ENCODE results near the gene ARVCF.

Gene ARVCF

GRCh38 chr22:19958083-19959042 is 58.3 kb downstream of the ARVCF start:
- Mint-ChIP-seq H3K4me1 (ENCODE audit: low read depth) (peaks cover 9% of the 10 kb centered on the region), H3K27ac (no peak overlapping the region), H3K36me3 (ENCODE audit: low read depth) (no peaks in the 10 kb centered on the region), H3K9me3 (no peaks in the 10 kb centered on the region), H3K4me3 (no peak overlapping the region), H3K27me3 (ENCODE audit: low read depth) (no peaks in the 10 kb centered on the region)

GRCh38 chr22:19957445-19957844 is 59.2 kb downstream of the ARVCF start:
- H3K27me3 Mint-ChIP-seq (ENCODE audit: low read depth) = no peaks in the 10 kb centered on the region
- no peaks in the 10 kb centered on the region for H3K9me3 Mint-ChIP-seq
- H3K36me3 Mint-ChIP-seq (ENCODE audit: low read depth) = no peaks in the 10 kb centered on the region
- no peak overlapping the region for H3K27ac Mint-ChIP-seq
- H3K4me3 Mint-ChIP-seq = no peak overlapping the region
- H3K4me1 Mint-ChIP-seq (ENCODE audit: low read depth) = peaks cover 9% of the 10 kb centered on the region

DNA sequence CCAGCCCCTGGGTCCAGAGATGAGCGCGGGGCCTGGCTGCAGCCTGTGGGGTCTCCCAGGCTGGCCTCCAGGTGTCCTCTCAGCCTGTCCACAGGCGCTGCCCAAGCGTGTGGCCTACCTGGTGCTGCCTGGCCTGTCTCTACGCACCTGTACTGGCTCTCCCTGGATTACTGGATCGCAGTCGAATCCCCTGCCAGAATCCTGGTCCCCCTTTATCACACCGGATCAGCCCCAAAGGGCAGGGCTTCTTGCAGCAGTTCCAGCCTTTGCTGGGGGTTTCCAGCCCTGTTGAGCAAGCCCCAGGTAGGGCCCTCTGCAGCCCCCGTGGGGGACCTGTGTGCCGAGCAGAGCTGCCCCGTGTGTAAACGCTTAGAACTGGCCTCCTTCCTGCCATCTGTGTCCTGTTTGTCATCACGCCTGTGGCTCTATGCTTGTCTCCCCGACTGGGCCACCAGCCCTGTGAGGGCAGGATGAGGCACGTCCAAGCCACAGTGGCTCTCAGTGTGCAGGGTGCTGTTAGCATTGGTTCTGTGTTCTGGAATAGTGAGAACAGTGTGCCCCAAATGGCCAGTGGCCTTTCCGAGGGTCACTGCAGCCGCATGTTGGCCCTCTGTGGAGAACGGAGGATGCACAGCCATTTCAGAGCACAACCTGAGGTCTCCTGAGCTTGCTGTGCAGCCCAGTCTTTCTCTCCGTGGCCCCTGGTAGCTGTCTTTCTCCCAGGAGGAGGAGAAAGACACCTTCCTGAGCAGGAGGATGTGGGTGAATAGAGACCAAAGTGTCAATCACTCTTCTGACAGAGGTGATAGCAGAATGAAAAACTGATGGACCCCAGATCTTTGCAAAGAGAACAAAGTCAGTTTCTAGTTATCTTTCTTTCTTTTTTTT is 61.1 kb downstream of the ARVCF start:
- no peaks in the 10 kb centered on the region for H3K27me3 Mint-ChIP-seq (ENCODE audit: low read depth)
- H3K4me3 Mint-ChIP-seq = no peak overlapping the region
- H3K27ac Mint-ChIP-seq = peak overlapping the region; percentile 72
- peaks cover 4% of the 10 kb centered on the region for H3K36me3 Mint-ChIP-seq (ENCODE audit: low read depth)
- peaks cover 10% of the 10 kb centered on the region for H3K4me1 Mint-ChIP-seq (ENCODE audit: low read depth)
- no peaks in the 10 kb centered on the region for H3K9me3 Mint-ChIP-seq

GRCh38 chr22:19951346-19951745 is 65.3 kb downstream of the ARVCF start:
- Mint-ChIP-seq H3K9me3 (no peaks in the 10 kb centered on the region), H3K27me3 (ENCODE audit: low read depth) (no peaks in the 10 kb centered on the region), H3K36me3 (ENCODE audit: low read depth) (peaks cover 5% of the 10 kb centered on the region), H3K4me3 (no peak overlapping the region), H3K4me1 (ENCODE audit: low read depth) (peaks cover 17% of the 10 kb centered on the region), H3K27ac (no peak overlapping the region)

- Mint-ChIP-seq H3K27ac (no peak overlapping the region), H3K9me3 (no peaks in the 10 kb centered on the region), H3K36me3 (ENCODE audit: low read depth) (peaks cover 8% of the 10 kb centered on the region), H3K4me3 (no peak overlapping the region), H3K4me1 (ENCODE audit: low read depth) (peaks cover 14% of the 10 kb centered on the region), H3K27me3 (ENCODE audit: low read depth) (no peaks in the 10 kb centered on the region)
These were observed 68.4 kb downstream of the ARVCF start for GRCh38 chr22:19948057-19948760.

- H3K36me3 Mint-ChIP-seq (ENCODE audit: low read depth) = peaks cover 5% of the 10 kb centered on the region
- H3K9me3 Mint-ChIP-seq = no peaks in the 10 kb centered on the region
- H3K4me3 Mint-ChIP-seq = peak overlapping the region; percentile 94
- H3K27me3 Mint-ChIP-seq (ENCODE audit: low read depth) = no peaks in the 10 kb centered on the region
- H3K4me1 Mint-ChIP-seq (ENCODE audit: low read depth) = peaks cover 34% of the 10 kb centered on the region
- peak overlapping the region; percentile 91 for H3K27ac Mint-ChIP-seq
These were observed 73.3 kb downstream of the ARVCF start for GRCh38 chr22:19943082-19944026.

- H3K4me1 Mint-ChIP-seq (ENCODE audit: low read depth) = peaks cover 34% of the 10 kb centered on the region
- peak overlapping the region; percentile 91 for H3K27ac Mint-ChIP-seq
- H3K36me3 Mint-ChIP-seq (ENCODE audit: low read depth) = peaks cover 5% of the 10 kb centered on the region
- peak overlapping the region; percentile 94 for H3K4me3 Mint-ChIP-seq
- no peaks in the 10 kb centered on the region for H3K27me3 Mint-ChIP-seq (ENCODE audit: low read depth)
- no peaks in the 10 kb centered on the region for H3K9me3 Mint-ChIP-seq
These were observed 74.2 kb downstream of the ARVCF start for GRCh38 chr22:19942157-19943081.

DNA sequence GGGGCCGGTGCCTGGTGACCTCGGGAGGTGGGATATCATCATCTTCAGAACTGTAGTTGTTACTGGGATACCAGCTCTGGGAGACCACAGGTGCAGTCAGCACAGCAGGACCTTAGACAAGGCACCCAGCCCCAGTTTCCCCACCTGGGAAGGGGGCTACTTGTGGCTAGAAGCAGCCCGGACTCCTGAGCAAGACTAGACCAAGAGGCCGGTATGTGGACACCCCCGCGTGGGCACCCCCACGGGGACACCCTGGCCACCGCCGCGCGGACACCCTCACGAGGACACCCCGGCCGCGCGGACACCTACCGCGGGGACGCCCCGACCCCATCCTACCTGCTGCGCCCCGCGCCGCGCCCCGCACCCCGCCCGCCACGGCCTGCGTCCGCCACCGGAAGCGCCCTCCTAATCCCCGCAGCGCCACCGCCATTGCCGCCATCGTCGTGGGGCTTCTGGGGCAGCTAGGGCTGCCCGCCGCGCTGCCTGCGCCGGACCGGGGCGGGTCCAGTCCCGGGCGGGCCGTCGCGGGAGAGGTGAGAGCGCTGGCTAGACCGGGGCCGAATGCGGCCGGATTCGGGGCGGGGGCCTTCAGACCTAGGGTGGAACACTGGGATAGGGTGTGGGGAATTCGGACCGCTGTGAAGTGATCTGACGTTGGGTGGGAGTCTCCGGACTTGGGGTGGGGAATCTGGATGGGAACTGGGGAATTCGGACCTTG is 75.1 kb downstream of the ARVCF start, which contains the start of the genes COMT and TXNRD2:
Gene COMT (plus strand): TSS at position 408 of the 718 bp plus-strand sequence. CDS start 20,755 bp downstream, outside the sequence.
Gene TXNRD2 (minus strand): TSS at position 454 of the 718 bp plus-strand sequence. CDS start 15 bp downstream, at position 439.
- Mint-ChIP-seq H3K27ac (peak within 1 kb of the TSS; percentile 91), H3K36me3 (ENCODE audit: low read depth) (peaks cover 10% of the 10 kb centered on the region), H3K27me3 (ENCODE audit: low read depth) (no peaks in the 10 kb centered on the region), H3K4me1 (ENCODE audit: low read depth) (peaks cover 29% of the 10 kb centered on the region), H3K4me3 (peak within 1 kb of the TSS; percentile 94), H3K9me3 (peaks cover 3% of the 10 kb centered on the region)

- peaks cover 17% of the 10 kb centered on the region for H3K36me3 Mint-ChIP-seq (ENCODE audit: low read depth)
These were observed 75.9 kb downstream of the ARVCF start for GRCh38 chr22:19940536-19941364.

DNA sequence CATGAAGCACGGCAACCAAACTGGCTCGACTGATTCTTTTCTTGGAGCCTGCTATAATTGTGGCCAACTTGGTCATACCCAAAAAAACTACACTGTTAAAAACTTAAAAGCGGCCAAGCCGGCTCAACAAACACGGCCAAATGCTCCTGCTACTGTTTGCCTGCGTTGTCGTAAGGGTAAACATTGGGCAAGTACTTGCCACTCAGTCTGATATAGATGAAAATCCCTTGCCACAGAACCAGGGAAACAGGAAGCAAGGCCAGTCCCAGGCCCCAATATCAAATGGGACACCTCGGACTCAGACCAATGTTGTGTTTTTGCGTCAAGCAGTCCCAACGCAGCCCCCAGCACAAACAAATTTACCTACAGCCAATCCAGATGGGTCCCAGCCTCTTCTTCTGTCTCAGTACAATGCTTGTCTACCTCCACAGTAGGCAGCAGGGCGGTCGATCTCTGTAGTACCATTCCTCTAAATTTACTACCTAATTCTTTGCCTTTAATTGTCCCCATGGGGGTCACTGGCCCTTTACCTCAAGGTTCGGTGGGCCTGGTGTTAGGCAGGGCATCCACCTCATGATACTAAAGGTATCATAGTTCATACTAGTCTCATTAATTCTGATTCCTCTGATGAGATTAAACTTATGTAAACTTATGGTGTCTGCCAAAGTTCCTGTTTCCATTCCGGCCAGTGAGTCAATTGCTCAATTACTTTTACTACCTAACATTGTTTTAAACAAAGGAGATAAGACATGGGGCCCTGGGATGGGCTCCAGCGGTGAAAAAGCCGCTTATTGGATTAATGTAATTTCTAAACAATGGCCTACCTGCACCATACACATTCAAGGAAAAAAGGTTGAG is 78.8 kb downstream of the ARVCF start:
- Mint-ChIP-seq H3K4me1 (ENCODE audit: low read depth) (peaks cover 19% of the 10 kb centered on the region), H3K27me3 (ENCODE audit: low read depth) (no peaks in the 10 kb centered on the region), H3K27ac (no peak overlapping the region), H3K9me3 (peaks cover 16% of the 10 kb centered on the region), H3K36me3 (ENCODE audit: low read depth) (peaks cover 19% of the 10 kb centered on the region), H3K4me3 (no peak overlapping the region)

More at GRCh38 chr22:19940536-19941364, 75.9 kb downstream of the ARVCF start:
- peak overlapping the region; percentile 89 for H3K4me3 Mint-ChIP-seq
- H3K9me3 Mint-ChIP-seq = peaks cover 10% of the 10 kb centered on the region
- peak overlapping the region; percentile 88 for H3K27ac Mint-ChIP-seq
- peaks cover 29% of the 10 kb centered on the region for H3K4me1 Mint-ChIP-seq (ENCODE audit: low read depth)
- no peaks in the 10 kb centered on the region for H3K27me3 Mint-ChIP-seq (ENCODE audit: low read depth)
